HT1080 (cell line): ENCODE results near the gene SALL3. TPM values are rescaled to one million over a fixed set of nuclear protein-coding genes. Genes with fewer than 3 reads are reported as not detected.

Experiments used
- DNase-seq: peaks from one replicate; pipeline ENCODE4 v3.0.0-alpha.2; 2015; ENCODE audit warnings: low read depth
- total RNA-seq: library from RNA; depleted of rRNA; stranded (reverse); fragments of >200 nt; shearing (Covaris generic); gene quantifications from 2 replicates; pipeline ENCODE4 v1.2.3, GENCODE V29; 2014

The SALL3 gene
- total RNA-seq, 1 experiment from 2014 or later, result not detected

DNA sequence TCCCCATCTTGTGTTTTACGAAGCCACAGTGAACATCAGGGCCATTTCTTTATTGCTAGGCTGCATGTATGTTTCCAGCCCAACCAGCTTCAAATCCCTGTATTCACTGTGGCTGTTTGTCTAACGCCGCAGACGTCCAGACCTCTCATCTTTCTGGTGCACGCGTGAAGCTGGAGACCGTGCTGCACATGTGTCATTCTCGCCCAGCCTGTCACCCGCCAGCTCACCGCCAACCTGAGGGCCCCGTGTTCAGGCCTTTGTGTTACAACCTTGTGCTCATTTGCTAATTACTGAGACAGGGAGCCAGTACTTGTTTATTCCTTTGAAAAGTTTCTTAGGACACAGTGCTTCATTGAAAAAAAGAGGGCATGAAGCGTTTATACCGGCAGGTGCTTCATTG lies 21.4 kb downstream of the SALL3 start:
- DNase-seq, result no peak

DNA sequence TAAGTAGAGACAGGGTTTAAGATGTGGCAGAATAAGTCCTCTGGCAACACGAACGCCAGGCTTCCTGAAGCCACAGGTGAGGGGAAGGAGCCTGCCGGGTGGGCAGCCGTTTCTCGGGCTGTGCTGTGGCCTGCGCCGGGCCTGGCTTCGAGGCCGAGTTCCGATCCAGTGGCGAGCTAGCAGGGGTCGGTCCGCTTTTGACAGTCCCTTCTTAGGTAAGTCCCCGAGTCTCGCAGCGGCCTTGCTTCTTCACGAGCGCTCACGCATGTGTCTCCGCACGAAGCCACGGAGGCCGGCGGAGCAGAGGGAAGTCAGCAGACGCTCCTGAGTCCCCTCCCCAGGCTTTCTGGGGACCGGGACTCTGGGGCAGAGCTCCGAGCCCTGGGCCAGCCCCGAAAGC lies 26.0 kb downstream of the SALL3 start:
- DNase-seq, result no peak

GRCh38 chr18:79006106-79006795 lies 26.6 kb downstream of the SALL3 start:
- no peak for DNase-seq

GRCh38 chr18:79007440-79007839 lies 27.8 kb downstream of the SALL3 start:
- no peak for DNase-seq

- no peak for DNase-seq
Observed at GRCh38 chr18:79008356-79008940, 28.8 kb downstream of the SALL3 start.

- no peak for DNase-seq
Observed at GRCh38 chr18:79010802-79011201, 31.2 kb downstream of the SALL3 start.

GRCh38 chr18:79011300-79011870 lies 31.8 kb downstream of the SALL3 start:
- peak; percentile 12 for DNase-seq

DNA sequence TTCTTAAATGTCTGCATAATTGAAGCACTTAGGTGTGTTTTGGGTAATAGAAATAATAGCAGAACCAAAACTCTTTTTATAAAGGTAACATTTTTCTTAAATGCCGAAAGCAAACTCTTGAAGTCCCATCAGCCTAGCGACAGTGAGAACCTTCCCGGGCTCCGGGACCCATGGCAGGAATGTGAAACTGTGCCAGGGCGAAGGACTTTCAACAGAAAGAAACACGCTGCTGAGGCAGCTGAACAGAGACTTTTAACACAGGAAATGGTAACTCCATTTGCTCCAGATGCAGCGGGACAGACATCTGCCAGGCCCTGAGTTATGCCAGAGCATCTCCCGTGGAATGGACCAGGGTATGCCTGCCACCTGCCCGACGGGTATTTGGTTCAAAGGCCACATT lies 34.3 kb downstream of the SALL3 start:
- DNase-seq, result no peak

GRCh38 chr18:79018911-79019310 lies 39.3 kb downstream of the SALL3 start:
- no peak for DNase-seq

DNA sequence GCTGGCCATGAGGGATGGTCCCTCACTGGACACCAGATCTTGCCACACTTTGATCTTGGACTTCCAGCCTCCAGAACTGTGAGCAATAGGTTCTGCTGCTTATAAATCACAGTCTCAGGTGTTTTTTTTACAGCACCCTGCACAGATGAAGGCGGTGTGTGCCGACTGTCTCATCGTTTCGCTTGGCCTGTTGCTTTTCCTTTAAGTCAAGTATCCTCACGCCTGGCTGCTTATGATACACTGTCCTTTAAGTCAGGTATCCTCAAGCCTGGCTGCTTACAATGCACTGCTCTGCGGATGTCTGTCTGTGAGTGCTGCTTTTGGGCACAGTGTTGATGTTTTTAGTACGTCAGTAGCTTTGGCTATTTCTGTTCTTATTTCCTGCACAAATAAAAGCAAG lies 40.3 kb downstream of the SALL3 start:
- DNase-seq, result no peak

DNA sequence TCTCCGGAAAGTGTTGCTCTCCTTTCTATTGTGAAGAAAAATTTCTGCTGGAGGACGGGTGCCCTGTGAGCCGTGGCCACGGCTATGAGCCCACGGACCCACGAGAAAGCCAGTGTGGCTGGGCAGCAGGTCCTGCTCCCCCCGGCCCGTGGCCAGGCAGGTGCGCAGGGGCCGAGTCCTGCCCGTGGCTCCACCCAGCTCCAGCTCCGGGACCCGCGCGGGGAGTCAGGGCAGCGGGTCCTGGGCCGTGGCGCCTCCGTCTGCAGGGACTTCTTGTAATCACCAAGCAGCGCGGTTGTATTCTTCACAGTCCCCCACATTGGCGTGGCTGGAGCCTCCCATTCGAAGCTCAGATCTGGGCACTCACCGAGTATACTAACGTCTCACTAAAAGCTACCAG lies 43.0 kb downstream of the SALL3 start:
- DNase-seq, result no peak

- no peak for DNase-seq
Observed at GRCh38 chr18:79026491-79026890, 46.9 kb downstream of the SALL3 start.

DNA sequence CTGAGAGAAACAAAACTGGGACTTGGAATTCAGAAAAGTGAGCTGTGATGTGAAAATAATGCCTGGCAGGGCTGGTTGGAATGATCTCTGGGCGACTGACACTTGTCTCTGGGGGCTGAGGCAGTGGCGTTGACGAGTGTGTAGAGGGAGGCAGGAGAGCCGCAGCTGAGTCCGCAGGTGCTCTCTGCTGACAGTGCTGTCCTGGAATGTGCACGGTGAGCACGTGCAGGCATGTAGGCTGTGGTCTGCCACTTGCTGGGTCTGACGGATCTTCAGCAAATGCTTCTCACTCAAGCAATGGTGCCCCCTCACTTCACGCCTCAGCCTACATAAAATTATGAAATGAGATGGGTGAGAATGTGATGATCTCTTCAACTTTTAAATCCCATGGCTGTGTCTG lies 51.1 kb downstream of the SALL3 start:
- DNase-seq, result no peak

- no peak for DNase-seq
Observed at GRCh38 chr18:79042276-79042675, 62.7 kb downstream of the SALL3 start.

- no peak for DNase-seq
Observed at GRCh38 chr18:79043288-79043687, 63.7 kb downstream of the SALL3 start.

GRCh38 chr18:79046522-79046921 lies 66.9 kb downstream of the SALL3 start:
- DNase-seq, result no peak

DNA sequence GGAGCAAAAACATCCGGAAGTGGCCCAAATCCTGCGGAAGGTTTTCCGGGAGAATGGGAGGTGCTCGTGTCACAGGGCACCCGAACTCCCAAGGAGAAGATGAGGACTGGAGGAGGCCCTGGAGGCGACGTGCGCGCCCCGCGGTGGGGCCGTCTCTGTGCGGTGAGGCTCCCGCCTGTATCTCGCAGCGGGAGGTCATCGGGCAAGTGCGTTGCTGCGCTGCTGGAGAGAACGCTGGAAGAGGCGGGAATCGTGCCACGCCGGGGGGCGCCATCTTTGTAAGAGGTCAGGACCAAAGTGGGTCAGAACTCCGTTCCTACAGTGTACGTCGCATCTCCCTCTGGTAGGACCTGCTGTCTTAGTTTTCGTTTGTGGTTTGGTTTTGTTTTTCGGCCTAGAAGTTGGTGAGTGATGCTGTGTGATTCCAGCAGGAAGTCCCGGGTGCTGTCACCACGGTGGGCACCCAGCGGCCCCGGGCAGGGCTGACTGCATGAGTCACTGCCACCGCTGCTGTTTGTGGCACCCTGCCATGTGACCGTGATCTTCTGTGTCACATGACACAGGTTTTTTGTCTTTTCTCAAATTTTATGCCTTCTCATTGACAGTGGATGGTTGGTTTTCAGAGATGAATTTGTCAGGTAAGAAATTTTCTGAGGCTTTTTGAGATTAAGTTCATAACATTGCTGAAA lies 68.1 kb downstream of the SALL3 start:
- DNase-seq, result peak; percentile 46

GRCh38 chr18:79048245-79048632 lies 68.6 kb downstream of the SALL3 start:
- no peak for DNase-seq

DNA sequence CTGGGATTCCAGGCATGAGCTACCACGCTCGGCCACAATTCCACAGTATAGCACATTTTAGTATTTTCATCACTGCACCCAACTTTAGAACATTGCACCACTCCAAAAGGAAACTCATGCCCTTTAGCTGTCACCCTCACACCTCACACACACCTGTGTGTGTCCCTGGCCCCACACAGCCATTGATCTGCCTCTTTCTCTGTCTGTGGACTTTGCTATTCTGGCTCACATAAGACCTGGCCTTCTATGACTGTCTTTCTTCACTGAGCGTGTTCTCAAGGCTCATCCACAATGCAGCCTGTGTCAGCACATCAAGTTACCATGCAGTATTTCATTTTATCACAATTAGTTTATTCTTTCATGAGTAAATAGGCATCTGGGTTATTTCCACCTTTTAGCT lies 69.9 kb downstream of the SALL3 start:
- DNase-seq, result no peak
